Non-pigmented ciliary epithelial cell (primary cell): ENCODE results near the gene EXOC6B.

ENCODE experiments used
- DNase-seq: peaks from one replicate; pipeline ENCODE4 v3.0.0-alpha.2; 2010; ENCODE audit warnings: low read depth

Gene EXOC6B

GRCh38 chr2:72134997-72135800 lies 690.6 kb downstream of the EXOC6B start:
- DNase-seq = no peak

- DNase-seq = no peak
Measured at GRCh38 chr2:72134408-72134996, 691.3 kb downstream of the EXOC6B start.

GRCh38 chr2:72133721-72134407 lies 692.0 kb downstream of the EXOC6B start:
- DNase-seq = no peak

- no peak for DNase-seq
Measured at GRCh38 chr2:72132981-72133720, 692.7 kb downstream of the EXOC6B start.

- no peak for DNase-seq
Measured at GRCh38 chr2:72131916-72132841, 693.7 kb downstream of the EXOC6B start.

GRCh38 chr2:72131371-72131891 lies 694.4 kb downstream of the EXOC6B start:
- no peak for DNase-seq

GRCh38 chr2:72130659-72131360 lies 695.0 kb downstream of the EXOC6B start:
- no peak for DNase-seq

- DNase-seq = no peak
Measured at GRCh38 chr2:72129681-72130340, 696.0 kb downstream of the EXOC6B start.

GRCh38 chr2:72128843-72129227 lies 697.0 kb downstream of the EXOC6B start:
- DNase-seq = no peak

- DNase-seq = no peak
Measured at GRCh38 chr2:72128059-72128842, 697.6 kb downstream of the EXOC6B start.

GRCh38 chr2:72127401-72128058 lies 698.3 kb downstream of the EXOC6B start:
- DNase-seq = no peak

GRCh38 chr2:72126186-72127100 lies 699.4 kb downstream of the EXOC6B start:
- DNase-seq = no peak
